AML-193 (cell line): Measurements from ENCODE around the gene TXNDC9.
"Not testable (repeated sequence)": the region's sequence is repeated elsewhere in the genome, so short reads cannot be mapped to it uniquely, and the experiment has no call there.

ENCODE experiments used
- DNase-seq, 2 experiments: peaks; one replicate each; lab custom pipeline; 2025; lab: John Stamatoyannopoulos, UW

Gene TXNDC9

GRCh38 chr2:99335911-99336803, at the start of gene TXNDC9:
Gene TXNDC9 (minus strand): TSS chr2:99336333. CDS start chr2:99333210, 3,123 bp downstream.
- DNase-seq = peak; percentile 98 to 99

GRCh38 chr2:99382143-99382542, 46.0 kb upstream of the TXNDC9 start:
- DNase-seq = no peak

DNA sequence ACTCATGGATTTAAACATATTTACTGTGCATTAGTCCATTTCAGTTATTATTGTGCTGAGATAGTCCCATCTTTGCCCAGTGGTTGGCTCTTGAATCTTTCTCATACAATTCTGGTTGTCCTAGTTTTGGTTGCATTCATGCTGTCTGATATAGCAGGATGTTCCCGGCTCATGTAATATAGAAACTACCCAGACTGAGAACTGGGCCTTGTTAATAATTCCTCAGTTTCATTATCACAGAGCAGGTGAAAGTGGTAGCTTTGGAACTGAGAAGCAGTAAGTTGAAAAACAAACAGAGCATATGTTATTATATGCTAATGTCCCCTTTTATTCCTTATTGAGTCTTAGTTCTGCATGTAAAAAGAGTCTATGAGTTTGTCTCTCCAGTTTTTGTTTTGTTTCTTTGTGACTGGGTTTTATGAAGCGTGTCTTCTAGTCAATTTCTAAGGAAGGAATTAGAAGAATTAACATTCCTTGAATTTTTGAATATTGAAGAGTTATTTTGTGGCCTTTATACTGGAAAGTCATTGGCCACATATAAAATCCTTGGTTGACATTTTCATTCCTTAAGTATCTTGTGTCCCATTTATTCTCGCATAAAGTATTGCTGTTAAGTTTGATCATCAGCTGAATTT, 44.4 kb upstream of the TXNDC9 start:
- no peak for DNase-seq

GRCh38 chr2:99377879-99378278, 41.7 kb upstream of the TXNDC9 start:
- DNase-seq = no peak

- no peak for DNase-seq
Measured at GRCh38 chr2:99376254-99376864, 40.2 kb upstream of the TXNDC9 start.

DNA sequence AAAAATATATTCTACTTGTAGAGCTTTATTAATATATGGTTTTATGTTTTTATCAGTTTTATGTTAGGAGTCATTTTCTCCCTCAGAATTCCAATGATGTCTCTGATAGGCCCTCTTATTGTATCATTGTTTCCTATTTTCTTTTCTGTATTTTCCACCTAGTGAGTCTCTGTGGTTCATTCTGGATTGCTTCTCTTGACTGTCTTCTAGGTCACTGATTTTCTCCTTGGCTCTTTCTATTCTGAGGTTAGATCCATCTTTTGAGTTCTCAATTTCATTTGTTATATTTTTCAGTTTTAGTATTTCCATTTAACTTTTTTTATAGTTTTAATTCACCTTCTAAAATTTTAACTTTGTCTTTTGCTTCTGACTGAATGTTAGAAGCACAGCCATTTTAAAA, 38.6 kb upstream of the TXNDC9 start:
- no peak for DNase-seq

GRCh38 chr2:99373144-99373543, 37.0 kb upstream of the TXNDC9 start:
- no peak for DNase-seq

DNA sequence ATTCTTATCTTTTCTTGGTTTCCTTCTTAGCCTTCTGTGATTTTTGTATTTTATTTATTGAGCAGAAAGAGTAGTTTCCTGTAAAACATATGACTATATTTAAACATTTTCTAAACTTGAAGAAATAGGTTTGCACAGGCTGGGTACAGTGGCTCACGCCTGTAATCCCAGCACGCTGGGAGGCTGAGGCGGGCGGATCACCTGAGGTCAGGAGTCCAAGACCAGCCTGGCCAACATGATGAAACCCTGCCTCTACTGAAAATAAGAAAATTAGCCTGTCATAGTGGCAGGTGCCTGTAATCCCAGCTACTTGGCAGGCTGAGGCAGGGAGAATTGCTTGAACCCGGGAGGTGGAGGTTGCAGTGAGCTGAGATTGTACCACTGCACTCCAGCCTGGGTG, 32.7 kb upstream of the TXNDC9 start:
- not testable (repeated sequence) for DNase-seq

GRCh38 chr2:99365661-99366060, 29.5 kb upstream of the TXNDC9 start:
- DNase-seq = no peak

GRCh38 chr2:99356853-99357252, 20.7 kb upstream of the TXNDC9 start:
- DNase-seq = no peak

DNA sequence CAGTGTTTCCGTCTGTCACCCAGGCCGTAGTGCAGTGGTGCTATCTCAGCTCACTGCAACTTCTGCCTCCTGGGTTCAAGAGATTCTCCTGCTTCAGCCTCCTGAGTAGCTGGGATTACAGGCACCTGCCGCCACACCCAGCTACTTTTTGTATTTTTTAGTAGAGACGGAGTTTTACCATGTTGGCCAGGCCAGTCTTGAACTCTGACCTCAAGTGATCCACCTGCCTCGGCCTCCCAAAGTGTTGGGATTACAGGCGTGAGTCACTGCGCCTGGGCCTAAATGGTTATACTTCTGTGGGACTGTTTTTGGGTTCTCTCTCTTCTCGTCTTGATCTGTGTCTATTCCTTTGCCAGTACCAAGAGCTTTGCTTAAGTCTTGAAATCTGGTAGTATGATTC, 18.7 kb upstream of the TXNDC9 start:
- DNase-seq = not testable (repeated sequence)

GRCh38 chr2:99354070-99354469, 17.9 kb upstream of the TXNDC9 start:
- no peak for DNase-seq

DNA sequence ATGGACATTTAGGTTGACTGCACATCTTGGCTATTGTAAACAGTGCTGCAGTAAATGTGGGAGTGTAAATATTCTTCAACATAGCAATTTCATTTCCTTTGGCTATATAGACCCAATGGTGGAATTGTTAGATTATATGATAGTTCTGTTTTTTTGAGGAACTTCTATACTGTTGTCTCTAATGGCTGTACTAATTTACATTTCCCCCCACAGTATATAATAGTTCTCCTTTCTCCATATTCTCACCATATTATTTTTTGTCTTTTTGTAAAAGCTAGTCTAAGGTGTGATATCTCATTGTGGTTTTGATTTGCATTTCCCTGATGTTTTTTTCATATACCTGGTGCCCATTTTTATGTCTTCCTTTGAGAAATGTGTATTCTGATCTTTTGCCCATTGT, 14.1 kb upstream of the TXNDC9 start:
- DNase-seq = no peak

DNA sequence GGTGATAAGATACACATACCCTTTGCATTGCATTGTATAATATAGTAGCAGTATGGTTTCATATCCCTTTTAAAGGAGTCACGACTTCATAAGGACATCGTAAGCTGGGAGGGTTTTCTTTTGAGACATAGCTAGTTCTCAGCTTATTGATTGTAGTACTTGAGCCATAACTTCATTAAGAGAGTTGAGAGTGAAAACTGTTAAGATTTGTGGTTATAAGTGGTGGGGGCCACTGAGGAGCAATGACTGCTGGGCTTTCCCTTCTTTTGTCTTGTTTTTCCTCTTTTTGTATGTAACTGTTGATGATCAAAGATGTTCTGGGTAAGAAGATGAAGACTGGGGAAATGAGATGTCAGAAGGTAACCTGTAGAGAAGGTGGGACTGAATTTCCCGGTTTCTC, 12.0 kb upstream of the TXNDC9 start:
- DNase-seq = no peak

- DNase-seq = no peak
Measured at GRCh38 chr2:99346218-99346617, 10.1 kb upstream of the TXNDC9 start.

DNA sequence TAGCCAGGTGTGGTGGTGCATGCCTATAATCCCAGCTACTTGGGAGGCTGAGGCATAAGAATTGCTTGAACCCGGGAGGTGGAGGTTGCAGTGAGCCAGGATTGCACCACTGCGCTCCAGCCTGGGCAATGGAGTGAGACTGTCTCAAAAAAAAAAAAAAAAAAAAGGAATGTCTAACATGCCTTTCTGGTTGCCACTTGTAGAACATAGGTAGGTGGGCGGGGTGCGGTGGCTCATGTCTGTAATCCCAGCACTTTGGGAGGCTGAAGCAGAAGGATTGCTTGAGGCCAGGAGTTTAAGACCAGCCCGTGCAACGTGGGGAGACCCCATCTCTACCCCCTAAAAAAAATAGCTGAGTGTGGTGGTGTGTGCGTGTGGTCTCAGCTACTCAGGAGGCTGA, 9.3 kb upstream of the TXNDC9 start:
- not testable (repeated sequence) for DNase-seq

DNA sequence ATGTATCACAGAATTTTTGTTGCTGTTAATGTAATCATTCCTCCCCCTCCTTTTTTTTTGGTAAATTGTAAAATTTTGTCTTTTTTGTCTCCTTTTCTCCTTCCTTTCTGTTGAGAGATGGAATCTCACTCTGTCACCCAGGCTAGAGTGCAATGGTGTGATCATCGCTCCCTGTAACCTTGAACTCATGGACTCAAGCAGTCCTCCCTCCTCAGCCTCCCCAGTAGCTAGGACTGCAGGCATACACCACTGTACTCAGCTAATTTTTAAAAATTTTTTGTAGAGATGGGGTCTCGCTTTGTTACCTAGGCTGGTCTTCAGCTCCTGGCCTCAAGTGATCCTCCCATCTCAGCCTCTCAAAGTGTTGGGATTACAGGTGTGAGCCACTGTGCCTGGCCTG, 6.4 kb upstream of the TXNDC9 start:
- no peak for DNase-seq

GRCh38 chr2:99340669-99341236, 4.6 kb upstream of the TXNDC9 start:
- DNase-seq = no peak

DNA sequence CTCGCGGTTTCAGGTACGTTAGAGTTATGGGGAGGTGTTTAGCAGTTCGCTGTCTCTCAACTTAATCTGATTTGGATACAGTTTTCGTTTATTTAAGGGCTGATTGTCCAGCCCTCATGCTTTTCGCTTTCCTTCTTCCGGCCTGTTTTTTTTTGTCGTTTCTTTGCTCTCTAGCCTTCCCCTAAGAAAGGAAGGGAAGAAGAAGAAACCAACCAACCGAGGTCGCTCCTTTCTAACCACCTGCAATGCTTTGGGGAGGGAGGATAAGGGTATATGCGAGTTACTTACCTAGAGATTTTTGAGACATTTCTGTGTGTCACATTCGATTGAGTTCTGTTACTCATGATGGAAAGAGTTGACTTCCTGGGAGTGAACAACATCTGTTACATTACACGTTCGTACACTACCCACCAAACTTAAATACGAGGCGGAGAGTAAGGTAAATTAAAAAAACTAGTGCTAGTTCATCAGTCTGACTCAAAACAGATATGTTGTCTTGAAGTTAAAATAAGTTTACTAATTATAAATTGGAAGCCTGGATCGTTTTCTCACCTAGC, 2.0 kb upstream of the TXNDC9 start:
- peak; percentile 18 to 33 for DNase-seq

DNA sequence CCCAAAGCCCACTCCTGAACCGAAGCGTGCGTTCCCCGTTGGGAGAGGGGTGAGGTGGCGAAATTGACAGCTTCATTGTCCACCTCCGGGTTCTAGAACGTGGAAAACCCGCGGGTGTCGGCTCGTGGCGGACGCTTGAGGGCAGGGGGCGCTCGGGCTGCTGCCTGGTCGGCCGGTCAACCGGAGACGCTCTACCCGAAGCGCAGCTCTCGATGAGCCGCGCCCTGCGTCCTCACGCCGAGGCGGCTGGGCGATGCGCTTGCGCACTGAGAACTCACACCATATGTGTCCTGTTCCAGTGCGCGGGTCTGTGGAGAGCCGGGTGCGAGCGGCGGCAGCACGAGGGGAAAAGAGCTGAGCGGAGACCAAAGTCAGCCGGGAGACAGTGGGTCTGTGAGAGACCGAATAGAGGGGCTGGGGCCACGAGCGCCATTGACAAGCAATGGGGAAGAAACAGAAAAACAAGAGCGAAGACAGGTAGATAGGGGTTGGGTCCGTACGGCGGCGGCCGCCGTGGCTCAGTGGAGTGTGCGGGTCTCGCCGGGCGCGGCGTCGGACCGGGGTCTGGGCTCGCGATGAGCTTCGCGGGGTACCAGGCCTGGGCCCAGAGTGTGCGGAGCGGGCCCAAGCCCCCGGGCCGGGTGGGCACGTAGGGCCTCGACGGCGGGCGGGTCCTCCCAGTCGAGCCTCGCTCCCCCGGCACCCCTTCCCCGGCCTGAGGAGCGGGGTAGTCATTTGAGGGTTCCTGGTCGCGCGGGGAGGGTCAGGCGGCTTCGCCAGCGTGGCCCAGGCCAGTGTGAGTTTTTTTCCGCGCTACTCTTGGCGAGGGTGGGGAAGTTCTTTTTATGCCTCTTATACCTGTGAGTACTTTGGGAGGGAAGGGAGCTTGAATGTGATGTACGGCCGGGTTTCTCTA, 1.2 kb upstream of the TXNDC9 start, which contains the start of gene EIF5B:
TSS of gene EIF5B (plus strand) at position 277 of the 916 bp plus-strand sequence. CDS start at position 443, 166 bp downstream.
- DNase-seq = peak; percentile 82 to 86

DNA sequence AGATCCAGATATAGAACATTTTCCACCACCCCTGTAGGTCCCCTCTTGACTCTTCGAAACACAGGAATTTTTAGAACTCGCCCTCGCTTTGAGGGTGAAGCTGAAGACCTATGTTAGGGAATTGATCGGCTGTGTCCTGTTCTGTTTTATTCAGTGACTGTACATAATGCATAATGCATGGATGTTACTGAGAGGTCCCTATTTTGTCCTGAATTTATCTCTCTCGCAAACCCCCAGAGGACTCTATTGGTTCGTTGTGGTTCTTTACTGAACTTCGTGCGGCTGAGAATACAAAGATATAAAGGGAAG, 625 bp upstream of the TXNDC9 start:
- DNase-seq = no peak
